Activated CD4-positive, CD25-positive, alpha-beta regulatory T cell treated with anti-CD3 and anti-CD28 coated beads, Interleukin-2, amount 50 U/mL, for 72 hours (primary cell): ENCODE results near the gene ARAP3.

ENCODE experiments used
- DNase-seq: peaks from one replicate; pipeline ENCODE4 v3.0.0; 2021

ARAP3 gene

GRCh38 chr5:141696431-141696830, 14.4 kb upstream of the ARAP3 start:
- DNase-seq: no peak

DNA sequence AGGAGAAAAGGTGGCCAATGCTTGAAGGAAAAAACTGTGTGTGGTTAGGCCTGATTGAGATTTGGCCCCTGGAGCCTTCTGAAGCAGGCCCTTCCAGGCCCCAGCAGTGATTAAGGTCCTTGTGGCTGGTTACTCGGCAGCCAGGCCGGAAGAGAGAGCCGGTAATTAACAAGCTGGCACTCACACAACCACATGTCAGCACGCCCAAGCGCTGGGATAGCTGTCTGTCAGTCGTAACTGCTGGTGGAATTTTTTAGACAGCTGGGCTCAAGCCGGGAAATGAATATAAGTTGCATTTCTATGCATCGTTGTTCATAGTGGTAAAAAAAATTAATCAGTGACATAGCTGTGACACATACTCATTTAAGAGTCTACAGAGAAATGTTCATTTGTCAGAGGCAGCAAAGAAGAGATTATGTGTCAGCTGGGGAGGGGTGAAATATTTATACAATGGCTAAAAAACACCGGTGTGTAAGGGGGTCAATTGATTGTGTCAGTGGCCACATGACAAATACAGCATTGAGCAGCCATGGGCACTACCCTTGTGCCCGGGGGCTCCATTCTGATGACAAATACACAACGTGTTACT, 13.7 kb upstream of the ARAP3 start:
- DNase-seq: no peak

DNA sequence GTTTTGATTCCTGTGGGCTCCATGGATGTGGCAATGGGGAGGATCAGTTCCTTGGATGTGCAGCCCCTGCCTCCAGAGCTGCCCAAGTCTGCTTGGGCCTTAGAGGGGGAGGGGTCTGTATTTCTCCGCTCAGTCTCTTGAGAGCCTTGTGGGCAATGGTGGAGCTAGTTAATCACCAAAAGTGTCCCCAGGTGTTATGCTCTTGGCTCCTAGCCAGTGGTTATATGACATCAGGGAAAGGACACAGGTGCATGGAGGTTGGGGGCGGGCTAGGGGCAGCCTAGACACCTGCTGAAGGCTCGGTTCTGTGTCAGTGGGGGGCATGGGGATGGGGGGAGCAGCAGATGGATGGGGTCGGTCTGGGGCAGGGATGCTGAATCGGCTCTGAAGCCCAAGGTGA, 12.4 kb upstream of the ARAP3 start:
- no peak for DNase-seq

GRCh38 chr5:141692919-141693725, 11.1 kb upstream of the ARAP3 start:
- DNase-seq: peak; percentile 68

DNA sequence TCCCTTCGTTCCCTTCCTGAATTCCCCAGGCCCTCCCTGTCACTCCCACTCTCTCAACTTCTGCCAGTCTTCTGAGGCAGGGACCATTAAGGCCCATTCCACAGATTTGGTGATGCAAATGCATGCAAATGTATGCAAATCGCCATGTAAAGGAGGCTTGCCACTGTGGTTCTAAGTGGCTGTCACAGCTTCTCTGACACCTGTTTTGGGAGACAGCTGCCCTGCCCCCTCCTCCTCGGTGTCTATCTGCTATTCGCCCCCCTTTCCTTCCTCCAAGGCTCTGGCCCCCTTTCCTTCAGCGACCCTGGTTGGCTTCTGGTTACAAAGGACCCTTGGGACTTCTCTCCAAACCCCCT, 10.5 kb upstream of the ARAP3 start:
- DNase-seq: no peak

- DNase-seq: peak; percentile 93
These were observed 10.0 kb upstream of the ARAP3 start for GRCh38 chr5:141691867-141692532.

DNA sequence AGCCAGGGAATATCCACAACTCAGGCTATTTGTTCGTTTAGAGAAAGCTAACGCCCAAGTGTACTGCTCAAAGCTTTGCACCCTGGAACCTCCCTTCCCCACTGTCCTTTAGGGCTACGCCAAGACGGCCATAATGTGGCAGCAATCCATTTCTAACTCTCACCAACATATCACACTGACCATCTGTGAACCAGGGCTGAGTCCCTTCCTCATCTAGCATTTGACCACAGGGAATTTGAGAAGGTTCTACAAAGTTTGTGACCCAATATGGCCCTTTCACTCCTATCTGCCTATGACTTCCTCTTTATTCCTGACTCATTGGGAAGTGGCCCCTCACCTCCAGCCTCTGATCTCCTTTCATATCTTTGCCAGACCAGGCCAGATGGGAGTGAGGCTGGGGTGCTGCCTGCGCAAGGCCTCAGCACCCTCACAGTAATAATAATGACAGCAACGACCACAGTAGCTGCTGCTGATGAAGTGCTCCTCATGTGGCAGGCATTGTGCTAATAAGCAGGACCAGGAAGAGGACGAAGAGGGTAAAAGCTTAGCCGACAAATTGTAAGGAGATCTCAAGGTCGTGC, 9.3 kb upstream of the ARAP3 start:
- no peak for DNase-seq

- no peak for DNase-seq
These were observed 4.8 kb upstream of the ARAP3 start for GRCh38 chr5:141686648-141687416.

DNA sequence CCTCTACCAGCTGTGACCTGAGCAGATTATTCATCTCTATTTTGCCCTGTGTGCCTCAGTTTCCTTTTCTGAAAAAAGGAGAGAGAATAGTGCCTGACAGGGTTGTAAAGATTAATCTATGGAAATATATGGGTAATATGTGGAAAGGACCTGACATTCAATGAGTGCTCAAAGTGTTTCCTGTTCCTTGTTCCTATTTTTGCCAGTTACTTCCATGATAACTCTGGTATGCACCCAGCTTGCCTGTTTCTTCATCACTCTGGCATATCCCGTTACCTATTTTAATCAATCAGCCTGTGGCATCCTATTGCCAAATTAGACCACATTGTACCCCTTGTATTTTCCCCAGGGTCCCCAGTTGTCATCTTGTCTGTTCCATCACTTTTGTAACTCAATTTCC, 3.6 kb upstream of the ARAP3 start:
- DNase-seq: no peak

- DNase-seq: no peak
These were observed 1.6 kb upstream of the ARAP3 start for GRCh38 chr5:141683596-141684141.

DNA sequence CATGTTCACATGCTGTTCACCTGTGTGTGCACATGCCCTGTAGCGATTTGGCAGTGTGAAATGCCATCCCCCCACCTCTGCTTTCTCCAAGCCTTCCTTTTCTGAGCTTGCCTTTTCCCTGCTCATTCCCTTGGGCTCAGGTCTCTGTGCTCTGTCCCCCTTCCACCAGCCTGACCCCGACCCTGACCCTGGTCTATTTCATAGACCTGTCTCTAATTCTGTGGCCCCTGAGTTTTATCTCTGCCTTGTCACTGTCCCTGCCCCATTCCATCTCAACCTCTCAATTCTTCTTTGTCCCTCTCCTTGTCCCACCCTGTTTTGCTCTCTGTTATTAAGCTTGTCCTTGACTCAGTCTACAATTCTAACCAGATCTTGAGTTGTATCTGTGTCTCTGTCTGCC, 735 bp downstream of the ARAP3 start:
- no peak for DNase-seq

DNA sequence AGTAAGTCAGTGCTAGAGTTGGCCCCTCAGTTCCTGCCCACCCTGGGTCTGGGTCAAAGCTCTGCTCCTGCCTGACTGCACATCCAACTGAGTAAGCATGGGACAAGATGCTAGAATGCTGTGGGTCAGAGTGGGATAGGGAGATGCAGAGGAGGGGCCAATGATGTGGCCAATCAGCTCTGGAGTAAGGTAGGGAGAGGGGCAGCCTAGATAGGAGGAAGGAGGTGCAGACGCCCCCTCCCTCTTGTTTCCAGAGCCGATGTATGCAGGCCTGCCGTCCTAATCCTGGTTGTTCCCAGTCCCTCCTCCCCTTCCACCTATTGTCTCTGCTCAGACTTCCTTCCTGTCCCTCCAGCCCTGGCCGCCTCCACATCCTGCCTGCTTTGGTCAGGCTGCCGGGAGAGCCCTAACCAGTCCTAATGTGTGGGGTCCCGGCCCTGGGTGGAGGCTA, 1.3 kb downstream of the ARAP3 start:
- DNase-seq: no peak

- no peak for DNase-seq
These were observed 1.9 kb downstream of the ARAP3 start for GRCh38 chr5:141680178-141680577.

DNA sequence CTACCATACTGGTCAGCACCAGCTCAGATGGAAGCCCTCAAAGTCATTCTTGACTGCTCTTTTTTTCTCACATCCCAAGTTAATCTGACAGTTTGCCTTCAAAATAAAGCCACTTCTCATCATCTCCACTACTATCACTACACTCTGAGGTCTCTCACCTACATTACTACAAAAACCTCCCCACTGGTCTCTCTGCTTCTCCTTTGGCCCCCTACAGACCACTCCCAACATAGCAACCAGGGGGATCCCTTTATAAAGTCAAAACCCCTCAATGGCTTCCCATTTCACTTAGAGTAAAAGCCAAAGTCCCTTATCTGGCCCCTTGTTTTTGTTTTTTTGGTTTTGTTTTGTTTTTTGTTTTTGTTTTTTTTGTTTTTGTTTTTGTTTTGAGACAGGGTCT, 4.6 kb downstream of the ARAP3 start:
- DNase-seq: no peak

DNA sequence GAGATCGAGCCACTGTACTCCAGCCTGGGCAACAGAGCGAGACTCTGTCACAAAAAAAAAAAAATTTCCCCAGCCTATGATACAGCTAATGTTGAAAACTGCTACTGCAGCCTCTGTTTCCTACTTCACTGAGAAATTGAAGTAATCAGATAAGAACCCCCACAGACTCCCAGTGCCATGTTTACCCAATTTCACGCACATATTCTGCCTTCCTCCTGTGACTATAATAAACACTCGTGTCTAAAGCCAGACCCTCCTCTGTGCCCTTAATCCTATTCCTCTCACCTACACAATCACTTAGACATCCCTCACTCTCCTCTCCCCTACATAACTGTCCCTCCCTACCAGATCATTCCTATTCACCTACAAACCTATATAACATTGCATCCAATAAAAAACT, 6.4 kb downstream of the ARAP3 start:
- no peak for DNase-seq

- DNase-seq: no peak
These were observed 7.3 kb downstream of the ARAP3 start for GRCh38 chr5:141674747-141675146.

DNA sequence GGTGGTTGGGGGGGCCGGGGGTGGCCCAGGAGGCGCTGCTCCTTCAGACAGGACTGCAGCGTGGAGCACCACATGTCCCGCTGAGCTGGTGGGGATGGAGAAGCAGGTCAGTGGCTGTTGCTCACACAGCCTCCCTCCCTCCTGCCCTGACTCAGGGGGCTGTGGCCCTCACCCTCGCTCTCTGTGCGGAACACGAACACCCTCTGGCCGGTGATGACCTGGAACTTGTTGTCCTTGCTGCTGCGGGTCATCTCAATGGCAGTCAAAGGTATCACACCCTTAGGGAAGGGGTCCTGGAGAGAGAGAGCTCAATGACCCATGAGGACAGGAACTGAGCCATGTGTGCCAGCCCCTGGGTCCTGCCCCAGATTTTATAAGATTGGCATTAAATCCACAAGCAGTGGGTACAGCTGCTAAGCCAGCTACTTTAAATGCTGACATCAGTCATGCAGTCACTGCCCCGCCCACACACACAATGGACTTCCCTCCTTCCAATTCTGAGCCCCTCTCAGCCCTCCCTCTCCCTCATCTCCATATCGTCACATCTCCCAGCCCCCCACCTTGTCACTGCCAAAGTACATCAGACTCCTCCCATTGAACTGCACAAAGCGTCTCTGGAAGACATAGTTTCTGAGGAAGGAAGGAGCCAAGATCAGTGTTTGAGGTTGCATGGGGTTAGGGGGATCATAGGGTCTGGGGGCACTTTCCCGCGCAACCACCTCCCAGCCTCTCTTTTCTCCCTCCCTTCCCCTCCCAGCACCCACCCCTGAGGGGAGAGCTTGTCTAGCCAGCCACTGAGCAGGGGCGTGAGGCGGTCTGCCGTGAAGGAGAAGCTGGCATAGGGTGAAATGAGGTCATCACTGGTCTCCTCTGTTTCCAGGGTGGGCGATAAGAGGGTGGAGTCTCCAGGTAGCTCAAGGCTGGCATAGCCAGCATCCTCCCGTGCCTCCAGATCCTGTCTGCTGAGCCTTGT, 8.9 kb downstream of the ARAP3 start:
- DNase-seq: no peak

- no peak for DNase-seq
These were observed 9.8 kb downstream of the ARAP3 start for GRCh38 chr5:141672071-141672840.

GRCh38 chr5:141669520-141669919, 12.5 kb downstream of the ARAP3 start:
- no peak for DNase-seq

- no peak for DNase-seq
These were observed 13.3 kb downstream of the ARAP3 start for GRCh38 chr5:141668601-141669265.
